Adipocyte (in vitro differentiated cells): ENCODE measurements around the gene CASP7.

Source experiments
- DNase-seq: peaks from one replicate; pipeline ENCODE4 v3.0.0-alpha.2; 2015; ENCODE audit warnings: low read depth
- H3K27me3 ChIP-seq: replicated peaks from 2 replicates; pipeline ENCODE4 v1.7.0; 2013; ENCODE audit warnings: mild to moderate bottlenecking, low read length, moderate library complexity; ENCODE audit not compliant: control insufficient read depth, insufficient read depth
- H3K36me3 ChIP-seq: 2 replicates; pipeline ENCODE4 v1.7.0; 2013; ENCODE audit warnings: low read length, mild to moderate bottlenecking, moderate library complexity; ENCODE audit not compliant: control insufficient read depth, insufficient read depth, severe bottlenecking
- H3K4me1 ChIP-seq: 2 replicates; pipeline ENCODE4 v1.7.0; 2013; ENCODE audit warnings: mild to moderate bottlenecking, low read length, moderate library complexity; ENCODE audit not compliant: control insufficient read depth, insufficient read depth
- H3K4me3 ChIP-seq: 2 replicates; pipeline ENCODE4 v1.7.0; 2013; ENCODE audit warnings: mild to moderate bottlenecking, low read length, moderate library complexity
- H3K9ac ChIP-seq: 2 replicates; pipeline ENCODE4 v1.7.0; 2013; ENCODE audit warnings: mild to moderate bottlenecking, low read length, moderate library complexity
- H3K9me3 ChIP-seq: 2 replicates; pipeline ENCODE4 v1.7.0; 2013; ENCODE audit warnings: mild to moderate bottlenecking, low read length, moderate library complexity; ENCODE audit not compliant: control insufficient read depth

Gene CASP7

GRCh38 chr10:113679463-113680189 is at the start of gene CASP7:
Gene CASP7, plus strand, starts transcription at chr10:113679912. Its CDS starts 17,582 bp downstream, at chr10:113697494.
- Histone ChIP-seq H3K9me3 (no peaks in the 10 kb centered on the region), H3K9ac (peak within 1 kb of the TSS; percentile 99), H3K27me3 (no peaks in the 10 kb centered on the region), H3K36me3 (peaks cover 8% of the 10 kb centered on the region), H3K4me1 (peaks cover 13% of the 10 kb centered on the region), H3K4me3 (peak within 1 kb of the TSS; percentile 98)
- DNase-seq, result peak; percentile 91

- DNase-seq, result no peak
- Histone ChIP-seq H3K27me3 (peaks cover 12% of the 10 kb centered on the region), H3K4me1 (peaks cover 11% of the 10 kb centered on the region), H3K9ac (no peak overlapping the region), H3K9me3 (peaks cover 7% of the 10 kb centered on the region), H3K36me3 (no peaks in the 10 kb centered on the region), H3K4me3 (no peak overlapping the region)
Measured at GRCh38 chr10:113630929-113631533, 48.7 kb upstream of the CASP7 start.

- Histone ChIP-seq H3K9me3 (peaks cover 7% of the 10 kb centered on the region), H3K4me1 (peaks cover 10% of the 10 kb centered on the region), H3K9ac (no peak overlapping the region), H3K27me3 (peaks cover 5% of the 10 kb centered on the region), H3K36me3 (no peaks in the 10 kb centered on the region), H3K4me3 (no peak overlapping the region)
- DNase-seq, result no peak
Measured at GRCh38 chr10:113631684-113632367, 47.9 kb upstream of the CASP7 start.

- Histone ChIP-seq H3K9ac (no peak overlapping the region), H3K27me3 (no peaks in the 10 kb centered on the region), H3K4me1 (peaks cover 12% of the 10 kb centered on the region), H3K4me3 (no peak overlapping the region), H3K36me3 (no peaks in the 10 kb centered on the region), H3K9me3 (no peaks in the 10 kb centered on the region)
- no peak for DNase-seq
Measured at GRCh38 chr10:113639966-113640365, 39.7 kb upstream of the CASP7 start.

GRCh38 chr10:113641702-113642101 is 38.0 kb upstream of the CASP7 start:
- Histone ChIP-seq H3K9me3 (no peaks in the 10 kb centered on the region), H3K36me3 (no peaks in the 10 kb centered on the region)
- DNase-seq, result no peak

GRCh38 chr10:113643183-113643582 is 36.5 kb upstream of the CASP7 start:
- H3K4me3 ChIP-seq, result no peak overlapping the region
- no peaks in the 10 kb centered on the region for H3K36me3 ChIP-seq
- H3K4me1 ChIP-seq, result peaks cover 30% of the 10 kb centered on the region
- DNase-seq, result no peak
- no peak overlapping the region for H3K9ac ChIP-seq
- H3K27me3 ChIP-seq, result no peaks in the 10 kb centered on the region
- no peaks in the 10 kb centered on the region for H3K9me3 ChIP-seq

More at GRCh38 chr10:113641702-113642101, 38.0 kb upstream of the CASP7 start:
- Histone ChIP-seq H3K27me3 (no peaks in the 10 kb centered on the region), H3K4me1 (peaks cover 25% of the 10 kb centered on the region), H3K9ac (no peak overlapping the region), H3K4me3 (no peak overlapping the region)

- Histone ChIP-seq H3K27me3 (no peaks in the 10 kb centered on the region), H3K9ac (no peak overlapping the region), H3K4me3 (no peak overlapping the region), H3K9me3 (no peaks in the 10 kb centered on the region), H3K36me3 (no peaks in the 10 kb centered on the region), H3K4me1 (peaks cover 30% of the 10 kb centered on the region)
- DNase-seq, result peak; percentile 11
Measured at GRCh38 chr10:113644185-113645120, 35.3 kb upstream of the CASP7 start.

GRCh38 chr10:113646336-113647201 is 33.1 kb upstream of the CASP7 start:
- Histone ChIP-seq H3K9ac (no peak overlapping the region), H3K4me1 (peaks cover 30% of the 10 kb centered on the region)

GRCh38 chr10:113647812-113648211 is 31.9 kb upstream of the CASP7 start:
- Histone ChIP-seq H3K4me1 (peaks cover 30% of the 10 kb centered on the region), H3K27me3 (no peaks in the 10 kb centered on the region), H3K4me3 (no peak overlapping the region), H3K9ac (no peak overlapping the region), H3K9me3 (no peaks in the 10 kb centered on the region), H3K36me3 (no peaks in the 10 kb centered on the region)
- DNase-seq, result no peak

More at GRCh38 chr10:113646336-113647201, 33.1 kb upstream of the CASP7 start:
- H3K4me3 ChIP-seq, result no peak overlapping the region
- no peak for DNase-seq
- H3K27me3 ChIP-seq, result no peaks in the 10 kb centered on the region
- H3K36me3 ChIP-seq, result no peaks in the 10 kb centered on the region
- no peaks in the 10 kb centered on the region for H3K9me3 ChIP-seq

- H3K36me3 ChIP-seq, result no peaks in the 10 kb centered on the region
- peak; percentile 6 for DNase-seq
- H3K4me3 ChIP-seq, result no peak overlapping the region
- peaks cover 30% of the 10 kb centered on the region for H3K4me1 ChIP-seq
- H3K27me3 ChIP-seq, result no peaks in the 10 kb centered on the region
- no peak overlapping the region for H3K9ac ChIP-seq
- no peaks in the 10 kb centered on the region for H3K9me3 ChIP-seq
Measured at GRCh38 chr10:113648478-113648877, 31.2 kb upstream of the CASP7 start.
